ENCODE results near the gene PHACTR2.

GRCh38 chr6:143742070-143742954, 64.5 kb downstream of the PHACTR2 start:
- TF ChIP-seq CTCF (IDR thresholded peaks at IDR 0.05; ENCODE audit: insufficient read depth, low read depth, low read length) (no peak), EZH2 (IDR thresholded peaks at IDR 0.05; ENCODE audit: insufficient read depth, low read length) (no peak)

All from astrocyte (in vitro differentiated cells and primary cell).